Stomach (tissue), 9 donors: ENCODE measurements around the gene MYBBP1A. TPM values are rescaled to one million over a fixed set of nuclear protein-coding genes. Genes with fewer than 3 reads are reported as not detected.

Experiments
- DNase-seq, 2 donors: peaks; one replicate each; pipeline versions ENCODE4 v3.0.0 to v3.0.0-alpha.2; 2013 to 2019
- H3K27ac ChIP-seq, 5 donors: fragments of 200-600 bp in 4 of 5; sonication (generic) in 4 of 5; one replicate each; pipeline ENCODE4 v1.5.1; 2013 to 2019; ENCODE audit warnings: mild to moderate bottlenecking in 1 of 5, moderate library complexity in 1 of 5
- H3K27me3 ChIP-seq, 3 donors: fragments of 200-600 bp; sonication (generic); one replicate each; pipeline ENCODE4 v1.5.1; 2017 to 2019; ENCODE audit warnings: mixed run types in 1 of 3
- H3K36me3 ChIP-seq, 4 donors: fragments of 200-600 bp; sonication (generic); 1 replicate in 3 of 4; 2 replicates in 1 of 4; pipeline ENCODE4 v1.5.1; 2016 to 2019
- H3K4me1 ChIP-seq, 4 donors: fragments of 200-600 bp; sonication (generic); one replicate each; pipeline ENCODE4 v1.5.1; 2016 to 2019
- H3K4me3 ChIP-seq, 4 donors: fragments of 200-600 bp; sonication (generic) in 3 of 4; one replicate each; pipeline ENCODE4 v1.5.1; 2016 to 2019; ENCODE audit warnings: mild to moderate bottlenecking in 1 of 4
- H3K9me3 ChIP-seq, 4 donors: fragments of 200-600 bp; sonication (generic); one replicate each; pipeline ENCODE4 v1.5.1; 2016 to 2019
- EP300 ChIP-seq: sonication (generic); formaldehyde crosslinking; IDR thresholded peaks from one replicate; pipeline ENCODE4 v1.6.1; 2017; ENCODE audit warnings: antibody characterized with exemption
- POLR2A ChIP-seq, 4 donors: fragments of 450-650 bp; IDR thresholded peaks; one replicate each; pipeline ENCODE4 v1.6.1; 2016; ENCODE audit warnings: antibody characterized with exemption in 4 of 4, control low read depth in 2 of 4, mild to moderate bottlenecking in 1 of 4, moderate library complexity in 1 of 4
- POLR2AphosphoS5 ChIP-seq, 3 donors: sonication (generic); formaldehyde crosslinking; IDR thresholded peaks; one replicate each; pipeline ENCODE4 v1.6.1; 2016; ENCODE audit warnings: antibody characterized with exemption in 3 of 3
- WGBS, 5 donors: extraction: QIAGEN DNeasy Blood & Tissue Kit in 3 of 5; methylation state at CpG; one replicate each; pipeline versions ENCODE4 v1.1.5 to v1.1.7; 2013 to 2018; 5-methylcytosine and 5-hydroxymethylcytosine counted together
- intact Hi-C: fragments of 100-400 bp; cut with DNase I; formaldehyde crosslinking; loops from one replicate; pipeline ENCODE4 v1.15.1; 2023; ENCODE audit warnings: low total_unique reads
- polyA plus RNA-seq, 3 donors: library from polyadenylated mRNA; stranded (reverse); fragments of 200-250 nt; gene quantifications; one replicate each; pipeline ENCODE4 v1.2.3, GENCODE V29; 2013
- total RNA-seq, 5 donors: library from RNA; depleted of rRNA; stranded (reverse); fragments of >200 nt; gene quantifications; one replicate each; pipeline versions ENCODE4 v1.1.0 to v1.2.3, GENCODE V29; 2014 to 2016
- TF ChIP-seq, protein P1 (sequence below), 7 experiments: fragments of 450-650 bp in 4 of 7; fragments of 200-600 bp in 3 of 7; sonication (generic) in 3 of 7; IDR thresholded peaks; one replicate each; pipeline ENCODE4 v1.5.1; 2016 to 2019; ENCODE audit warnings: antibody characterized with exemption in 7 of 7, control low read depth in 2 of 7, mild to moderate bottlenecking in 1 of 7
- donor health status: healthy with polysubstance abuse.
- donor health status: Bipolar disorder and iron deficiency.
- donor health status: healthy.

MYBBP1A gene
- total and polyA plus RNA-seq, 8 donors, result 14.1 to 237 (median 44.5) TPM

- Histone ChIP-seq H3K27me3 (peaks cover 0 to 55% (median 17%) of the 10 kb centered on the region in 3 donors), H3K4me1 (peaks cover 50 to 86% (median 58%) of the 10 kb centered on the region in 4 donors), H3K4me3 (no peak overlapping the region), H3K36me3 (peaks cover 0 to 5% (median 0%) of the 10 kb centered on the region in 4 donors), H3K9me3 (no peaks in the 10 kb centered on the region), H3K27ac (peak overlapping the region in 2 of 5 donors; percentile 42 to 59)
- WGBS, 5 donors, result 84 to 89% (median 85%) methylated on average over 4 of the region's 4 CpGs
- DNase-seq, result peak in 1 of 2 donors; percentile 25
- TF ChIP-seq, protein P1, sequence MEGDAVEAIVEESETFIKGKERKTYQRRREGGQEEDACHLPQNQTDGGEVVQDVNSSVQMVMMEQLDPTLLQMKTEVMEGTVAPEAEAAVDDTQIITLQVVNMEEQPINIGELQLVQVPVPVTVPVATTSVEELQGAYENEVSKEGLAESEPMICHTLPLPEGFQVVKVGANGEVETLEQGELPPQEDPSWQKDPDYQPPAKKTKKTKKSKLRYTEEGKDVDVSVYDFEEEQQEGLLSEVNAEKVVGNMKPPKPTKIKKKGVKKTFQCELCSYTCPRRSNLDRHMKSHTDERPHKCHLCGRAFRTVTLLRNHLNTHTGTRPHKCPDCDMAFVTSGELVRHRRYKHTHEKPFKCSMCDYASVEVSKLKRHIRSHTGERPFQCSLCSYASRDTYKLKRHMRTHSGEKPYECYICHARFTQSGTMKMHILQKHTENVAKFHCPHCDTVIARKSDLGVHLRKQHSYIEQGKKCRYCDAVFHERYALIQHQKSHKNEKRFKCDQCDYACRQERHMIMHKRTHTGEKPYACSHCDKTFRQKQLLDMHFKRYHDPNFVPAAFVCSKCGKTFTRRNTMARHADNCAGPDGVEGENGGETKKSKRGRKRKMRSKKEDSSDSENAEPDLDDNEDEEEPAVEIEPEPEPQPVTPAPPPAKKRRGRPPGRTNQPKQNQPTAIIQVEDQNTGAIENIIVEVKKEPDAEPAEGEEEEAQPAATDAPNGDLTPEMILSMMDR (IDR thresholded peaks at IDR 0.05), result no peak
- TF ChIP-seq POLR2AphosphoS5 (IDR thresholded peaks at IDR 0.05) (no peak), EP300 (no peak), POLR2A (IDR thresholded peaks at IDR 0.05) (no peak)
- intact Hi-C loops, result no loop called here
Measured at GRCh38 chr17:4503283-4504025, 51.7 kb downstream of the MYBBP1A start.

- WGBS, 5 donors, result 67 to 84% (median 84%) methylated on average over 18 of the region's 18 CpGs
Measured at GRCh38 chr17:4502466-4503154, 52.6 kb downstream of the MYBBP1A start.

GRCh38 chr17:4501295-4501949 is 53.8 kb downstream of the MYBBP1A start:
- H3K9me3 ChIP-seq, result no peaks in the 10 kb centered on the region
- TF ChIP-seq EP300, result no peak
- no peak for TF ChIP-seq POLR2A (IDR thresholded peaks at IDR 0.05)
- no peak for TF ChIP-seq POLR2AphosphoS5 (IDR thresholded peaks at IDR 0.05)
- TF ChIP-seq, protein P1 (IDR thresholded peaks at IDR 0.05), result no peak
- H3K36me3 ChIP-seq, result peaks cover 0 to 5% (median 0%) of the 10 kb centered on the region in 4 donors
- DNase-seq, result no peak
- H3K4me3 ChIP-seq, result peak overlapping the region in 3 of 4 donors; percentile 52 to 74 (median 70)
- intact Hi-C loops, result no loop called here
- H3K27me3 ChIP-seq, result peaks cover 0 to 52% (median 17%) of the 10 kb centered on the region in 3 donors
- 18 to 24% (median 20%) methylated on average over 3 of the region's 3 CpGs for WGBS, 5 donors
- H3K27ac ChIP-seq, result peak overlapping the region in 4 of 5 donors; percentile 31 to 83 (median 64)
- H3K4me1 ChIP-seq, result peaks cover 49 to 80% (median 57%) of the 10 kb centered on the region in 4 donors

More at GRCh38 chr17:4502466-4503154, 52.6 kb downstream of the MYBBP1A start:
- peak overlapping the region in 1 of 5 donors; percentile 8 for H3K27ac ChIP-seq
- peaks cover 0 to 5% (median 0%) of the 10 kb centered on the region in 4 donors for H3K36me3 ChIP-seq
- TF ChIP-seq, protein P1 (IDR thresholded peaks at IDR 0.05), result no peak
- no peak for TF ChIP-seq EP300
- TF ChIP-seq POLR2AphosphoS5 (IDR thresholded peaks at IDR 0.05), result no peak
- no peak for TF ChIP-seq POLR2A (IDR thresholded peaks at IDR 0.05)
- intact Hi-C loops, result no loop called here
- no peaks in the 10 kb centered on the region for H3K9me3 ChIP-seq
- DNase-seq, result no peak
- peaks cover 0 to 55% (median 17%) of the 10 kb centered on the region in 3 donors for H3K27me3 ChIP-seq
- H3K4me1 ChIP-seq, result peaks cover 56 to 86% (median 60%) of the 10 kb centered on the region in 4 donors
- no peak overlapping the region for H3K4me3 ChIP-seq

DNA sequence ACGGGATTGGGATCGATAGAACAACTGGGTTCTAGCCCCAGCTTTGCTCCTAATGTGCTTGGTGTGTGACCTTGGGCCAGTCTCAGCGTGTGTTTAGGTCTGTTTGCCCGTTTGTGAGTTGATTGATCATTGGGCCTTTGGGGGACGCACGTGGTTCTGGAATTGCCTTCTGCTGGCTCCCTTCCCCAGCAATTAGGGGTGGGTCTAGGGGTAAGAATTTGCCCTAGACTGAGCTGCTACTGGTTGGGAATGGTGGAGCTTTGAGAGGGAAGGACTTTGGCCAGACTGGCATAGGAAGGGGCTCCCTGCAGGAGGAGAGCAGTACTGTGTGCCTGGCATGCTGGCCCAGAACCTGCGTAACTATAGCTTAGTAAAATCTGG is 55.0 kb downstream of the MYBBP1A start:
- intact Hi-C loops, result no loop called here

More for the DNA sequence above, 55.0 kb downstream of the MYBBP1A start:
- 15 to 22% (median 17%) methylated on average over 5 to 7 of the region's 7 CpGs for WGBS, 5 donors
- Histone ChIP-seq H3K4me3 (peak overlapping the region; percentile 48 to 74 (median 61)), H3K27me3 (peaks cover 0 to 52% (median 17%) of the 10 kb centered on the region in 3 donors), H3K36me3 (peaks cover 0 to 5% (median 0%) of the 10 kb centered on the region in 4 donors), H3K9me3 (no peaks in the 10 kb centered on the region), H3K27ac (peak overlapping the region; percentile 31 to 83 (median 69)), H3K4me1 (peaks cover 37 to 67% (median 46%) of the 10 kb centered on the region in 4 donors)
- TF ChIP-seq POLR2A (IDR thresholded peaks at IDR 0.05), result no peak
- TF ChIP-seq POLR2AphosphoS5 (IDR thresholded peaks at IDR 0.05), result no peak
- no peak for TF ChIP-seq EP300
- TF ChIP-seq, protein P1 (IDR thresholded peaks at IDR 0.05), result peak in 1 of 7 experiments; percentile 13
- peak in 1 of 2 donors; percentile 46 for DNase-seq
